Measurements from ENCODE around the gene DOCK7.

GRCh38 chr1:62601457-62601856 is 86.7 kb downstream of the DOCK7 start:
- TF ChIP-seq CTCF (IDR thresholded peaks at IDR 0.05): no peak
- no peak for TF ChIP-seq POLR2A (IDR thresholded peaks at IDR 0.05)
